ENCODE measurements around the gene ADGRV1.
"Not testable (repeated sequence)": the region's sequence is repeated elsewhere in the genome, so short reads cannot be mapped to it uniquely, and the experiment has no call there.

ADGRV1 gene

DNA sequence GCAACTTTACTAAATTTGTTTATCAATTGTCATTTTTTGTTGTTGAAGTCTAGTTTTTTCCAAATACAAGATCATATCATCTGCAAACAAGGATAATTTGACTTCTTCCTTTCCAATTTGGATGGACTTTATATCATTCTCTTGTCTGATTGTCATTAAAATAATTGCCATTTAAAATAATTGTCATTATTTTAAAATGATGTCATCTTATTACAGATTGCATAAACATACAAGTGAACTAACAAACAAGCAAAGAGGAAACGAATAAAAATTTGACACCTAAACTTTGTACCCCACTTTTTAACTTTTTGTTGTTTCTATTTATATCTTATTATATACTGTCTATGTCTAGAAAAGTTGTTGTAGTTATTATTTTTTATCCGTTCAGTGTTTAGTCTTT is 275.2 kb downstream of the ADGRV1 start:
- Histone ChIP-seq H3K9ac (ENCODE audit: insufficient read length) (no peak overlapping the region), H3K9me3 (ENCODE audit: low read depth, low read length) (no peaks in the 10 kb centered on the region), H3K27ac (no peak overlapping the region), H3K4me3 (no peak overlapping the region), H3K36me3 (ENCODE audit: insufficient read depth, low read length) (no peaks in the 10 kb centered on the region)
- DNase-seq (ENCODE audit: low read depth, low spot score) = no peak
- TF ChIP-seq FOXP2 (optimal IDR thresholded peaks at IDR 0.05; ENCODE audit: control extremely low read depth, extremely low read length, insufficient read depth) = no peak
- no peak for TF ChIP-seq EZH2 (IDR thresholded peaks at IDR 0.05)
- no peak for TF ChIP-seq POLR2AphosphoS5 (IDR thresholded peaks at IDR 0.05; ENCODE audit: borderline replicate concordance, low read depth, low read length)

- DNase-seq (ENCODE audit: low read depth, low spot score) = no peak
- Histone ChIP-seq H3K36me3 (ENCODE audit: insufficient read depth, low read length) (no peaks in the 10 kb centered on the region), H3K9ac (ENCODE audit: insufficient read length) (no peak overlapping the region), H3K27ac (no peak overlapping the region), H3K4me3 (no peak overlapping the region), H3K9me3 (ENCODE audit: low read depth, low read length) (no peaks in the 10 kb centered on the region)
- TF ChIP-seq EZH2 (IDR thresholded peaks at IDR 0.05) (no peak), POLR2AphosphoS5 (IDR thresholded peaks at IDR 0.05; ENCODE audit: borderline replicate concordance, low read depth, low read length) (no peak), FOXP2 (optimal IDR thresholded peaks at IDR 0.05; ENCODE audit: control extremely low read depth, extremely low read length, insufficient read depth) (no peak)
Measured at GRCh38 chr5:90834711-90835110, 276.1 kb downstream of the ADGRV1 start.

- Histone ChIP-seq H3K36me3 (ENCODE audit: insufficient read depth, low read length) (no peaks in the 10 kb centered on the region), H3K9me3 (ENCODE audit: low read depth, low read length) (no peaks in the 10 kb centered on the region), H3K9ac (ENCODE audit: insufficient read length) (peak overlapping the region; percentile 54), H3K4me3 (peak overlapping the region; percentile 47; the same call in 1 of the 2 replicates), H3K27ac (peak overlapping the region; percentile 69)
- TF ChIP-seq FOXP2 (optimal IDR thresholded peaks at IDR 0.05; ENCODE audit: control extremely low read depth, extremely low read length, insufficient read depth) = no peak
- TF ChIP-seq POLR2AphosphoS5 (IDR thresholded peaks at IDR 0.05; ENCODE audit: borderline replicate concordance, low read depth, low read length) = no peak
- no peak for TF ChIP-seq EZH2 (IDR thresholded peaks at IDR 0.05)
- no peak for DNase-seq (ENCODE audit: low read depth, low spot score)
Measured at GRCh38 chr5:90843443-90843842, 284.8 kb downstream of the ADGRV1 start.

GRCh38 chr5:90844931-90845330 is 286.3 kb downstream of the ADGRV1 start:
- no peak for TF ChIP-seq POLR2AphosphoS5 (IDR thresholded peaks at IDR 0.05; ENCODE audit: borderline replicate concordance, low read depth, low read length)
- no peak for TF ChIP-seq EZH2 (IDR thresholded peaks at IDR 0.05)
- no peak for TF ChIP-seq FOXP2 (optimal IDR thresholded peaks at IDR 0.05; ENCODE audit: control extremely low read depth, extremely low read length, insufficient read depth)

GRCh38 chr5:90845723-90846554 is 287.3 kb downstream of the ADGRV1 start:
- Histone ChIP-seq H3K36me3 (ENCODE audit: insufficient read depth, low read length) (no peaks in the 10 kb centered on the region), H3K9ac (ENCODE audit: insufficient read length) (no peak overlapping the region), H3K27ac (no peak overlapping the region), H3K4me3 (no peak overlapping the region), H3K9me3 (ENCODE audit: low read depth, low read length) (no peaks in the 10 kb centered on the region)
- TF ChIP-seq EZH2 (IDR thresholded peaks at IDR 0.05) (no peak), FOXP2 (optimal IDR thresholded peaks at IDR 0.05; ENCODE audit: control extremely low read depth, extremely low read length, insufficient read depth) (no peak), POLR2AphosphoS5 (IDR thresholded peaks at IDR 0.05; ENCODE audit: borderline replicate concordance, low read depth, low read length) (no peak)
- DNase-seq (ENCODE audit: low read depth, low spot score) = no peak

More at GRCh38 chr5:90844931-90845330, 286.3 kb downstream of the ADGRV1 start:
- Histone ChIP-seq H3K9ac (ENCODE audit: insufficient read length) (no peak overlapping the region), H3K4me3 (no peak overlapping the region), H3K36me3 (ENCODE audit: insufficient read depth, low read length) (no peaks in the 10 kb centered on the region), H3K9me3 (ENCODE audit: low read depth, low read length) (no peaks in the 10 kb centered on the region), H3K27ac (no peak overlapping the region)
- DNase-seq (ENCODE audit: low read depth, low spot score) = no peak

DNA sequence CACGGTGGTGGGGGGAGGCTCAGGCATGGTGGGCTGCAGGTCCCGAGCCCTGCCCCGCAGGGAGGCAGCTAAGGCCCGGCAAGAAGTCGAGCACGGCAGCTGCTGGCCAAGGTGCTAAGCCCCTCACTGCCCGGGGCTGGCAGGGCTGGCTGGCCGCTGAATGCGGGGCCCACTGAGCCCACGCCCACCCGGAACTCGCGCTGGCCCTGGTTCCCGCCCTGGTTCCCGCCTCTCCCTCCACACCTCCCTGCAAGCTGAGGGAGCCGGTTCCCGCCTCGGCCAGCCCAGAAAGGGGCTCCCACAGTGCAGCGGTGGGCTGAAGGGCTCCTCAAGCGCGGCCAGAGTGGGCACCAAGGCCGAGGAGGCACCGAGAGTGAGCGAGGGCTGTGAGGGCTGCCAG is 289.0 kb downstream of the ADGRV1 start:
- not testable (repeated sequence) for H3K36me3 ChIP-seq (ENCODE audit: insufficient read depth, low read length); H3K9me3 ChIP-seq (ENCODE audit: low read depth, low read length); H3K4me3 ChIP-seq; H3K9ac ChIP-seq (ENCODE audit: insufficient read length); DNase-seq (ENCODE audit: low read depth, low spot score); H3K27ac ChIP-seq

DNA sequence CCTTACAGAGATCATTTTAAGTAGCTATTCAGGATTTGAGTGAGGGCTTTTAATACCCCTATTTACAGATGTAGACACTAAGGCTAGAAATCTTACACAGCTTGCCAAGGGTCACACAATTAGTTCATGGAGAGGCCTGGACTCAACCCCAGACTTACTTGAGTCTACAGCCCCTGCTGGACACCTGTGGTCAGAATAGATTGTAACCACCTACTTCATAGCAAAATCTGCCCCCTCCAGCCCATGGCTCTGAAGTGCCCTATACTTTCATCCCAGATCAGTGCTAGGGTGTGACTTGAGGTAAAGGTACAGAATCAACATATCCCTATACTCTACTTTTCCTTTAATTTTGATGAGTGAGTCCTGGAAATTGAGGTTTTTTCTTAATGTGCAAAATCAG is 291.3 kb downstream of the ADGRV1 start:
- no peak for DNase-seq (ENCODE audit: low read depth, low spot score)
- TF ChIP-seq EZH2 (IDR thresholded peaks at IDR 0.05) (no peak), FOXP2 (optimal IDR thresholded peaks at IDR 0.05; ENCODE audit: control extremely low read depth, extremely low read length, insufficient read depth) (no peak), POLR2AphosphoS5 (IDR thresholded peaks at IDR 0.05; ENCODE audit: borderline replicate concordance, low read depth, low read length) (no peak)
- Histone ChIP-seq H3K9ac (ENCODE audit: insufficient read length) (no peak overlapping the region), H3K4me3 (no peak overlapping the region), H3K27ac (no peak overlapping the region), H3K36me3 (ENCODE audit: insufficient read depth, low read length) (no peaks in the 10 kb centered on the region), H3K9me3 (ENCODE audit: low read depth, low read length) (no peaks in the 10 kb centered on the region)

DNA sequence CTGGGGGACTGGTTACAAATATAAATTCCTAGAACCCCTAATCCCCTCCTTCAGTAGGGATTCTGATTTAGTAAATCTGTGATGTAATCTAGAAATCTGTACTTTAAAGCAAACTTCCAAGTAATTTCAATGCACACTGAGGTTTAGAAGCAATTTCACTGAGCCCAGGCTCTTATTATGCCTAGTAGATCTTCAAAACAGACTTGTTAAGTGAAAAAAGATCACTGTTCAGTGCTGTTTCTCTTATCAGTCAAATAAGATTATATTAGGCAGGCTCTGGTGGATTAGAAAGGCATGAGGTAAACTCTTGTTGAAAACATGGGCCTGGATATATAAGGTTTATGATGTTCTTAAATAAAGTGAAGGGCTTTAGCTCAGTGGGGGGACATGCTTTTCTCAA is 293.9 kb downstream of the ADGRV1 start:
- H3K27ac ChIP-seq = no peak overlapping the region
- H3K4me3 ChIP-seq = no peak overlapping the region
- no peak for DNase-seq (ENCODE audit: low read depth, low spot score)
- no peak overlapping the region for H3K9ac ChIP-seq (ENCODE audit: insufficient read length)
- H3K9me3 ChIP-seq (ENCODE audit: low read depth, low read length) = no peaks in the 10 kb centered on the region
- no peak for TF ChIP-seq EZH2 (IDR thresholded peaks at IDR 0.05)
- TF ChIP-seq FOXP2 (optimal IDR thresholded peaks at IDR 0.05; ENCODE audit: control extremely low read depth, extremely low read length, insufficient read depth) = no peak
- TF ChIP-seq POLR2AphosphoS5 (IDR thresholded peaks at IDR 0.05; ENCODE audit: borderline replicate concordance, low read depth, low read length) = no peak
- H3K36me3 ChIP-seq (ENCODE audit: insufficient read depth, low read length) = no peaks in the 10 kb centered on the region

- no peak overlapping the region for H3K9ac ChIP-seq (ENCODE audit: insufficient read length)
- H3K4me3 ChIP-seq = no peak overlapping the region
- DNase-seq (ENCODE audit: low read depth, low spot score) = no peak
- no peaks in the 10 kb centered on the region for H3K9me3 ChIP-seq (ENCODE audit: low read depth, low read length)
- H3K36me3 ChIP-seq (ENCODE audit: insufficient read depth, low read length) = no peaks in the 10 kb centered on the region
- no peak overlapping the region for H3K27ac ChIP-seq
- TF ChIP-seq POLR2AphosphoS5 (IDR thresholded peaks at IDR 0.05; ENCODE audit: borderline replicate concordance, low read depth, low read length) (no peak), FOXP2 (optimal IDR thresholded peaks at IDR 0.05; ENCODE audit: control extremely low read depth, extremely low read length, insufficient read depth) (no peak), EZH2 (IDR thresholded peaks at IDR 0.05) (no peak)
Measured at GRCh38 chr5:90853750-90854149, 295.2 kb downstream of the ADGRV1 start.

All from SK-N-MC (cell line).